Measurements from ENCODE around the gene TBX19.

DNA sequence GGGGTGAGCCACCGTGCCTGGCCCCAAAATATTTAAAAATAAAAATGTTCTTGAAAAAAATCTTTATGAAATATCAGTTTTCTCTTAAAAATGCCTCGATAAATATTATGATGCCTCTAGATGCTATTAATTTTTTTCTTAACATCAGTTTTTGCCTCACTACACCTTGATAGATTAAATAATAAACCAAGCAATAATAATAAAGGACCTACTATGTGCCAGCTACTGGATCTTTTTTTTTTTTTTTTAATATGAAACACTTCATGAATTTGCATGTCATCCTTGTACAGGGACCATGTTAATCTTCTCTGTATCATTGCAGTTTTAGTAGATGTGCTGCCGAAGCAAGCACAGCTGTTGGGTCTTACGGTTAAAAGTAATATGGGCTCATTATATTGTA is 17.5 kb upstream of the TBX19 start:
- TF ChIP-seq, protein P1, sequence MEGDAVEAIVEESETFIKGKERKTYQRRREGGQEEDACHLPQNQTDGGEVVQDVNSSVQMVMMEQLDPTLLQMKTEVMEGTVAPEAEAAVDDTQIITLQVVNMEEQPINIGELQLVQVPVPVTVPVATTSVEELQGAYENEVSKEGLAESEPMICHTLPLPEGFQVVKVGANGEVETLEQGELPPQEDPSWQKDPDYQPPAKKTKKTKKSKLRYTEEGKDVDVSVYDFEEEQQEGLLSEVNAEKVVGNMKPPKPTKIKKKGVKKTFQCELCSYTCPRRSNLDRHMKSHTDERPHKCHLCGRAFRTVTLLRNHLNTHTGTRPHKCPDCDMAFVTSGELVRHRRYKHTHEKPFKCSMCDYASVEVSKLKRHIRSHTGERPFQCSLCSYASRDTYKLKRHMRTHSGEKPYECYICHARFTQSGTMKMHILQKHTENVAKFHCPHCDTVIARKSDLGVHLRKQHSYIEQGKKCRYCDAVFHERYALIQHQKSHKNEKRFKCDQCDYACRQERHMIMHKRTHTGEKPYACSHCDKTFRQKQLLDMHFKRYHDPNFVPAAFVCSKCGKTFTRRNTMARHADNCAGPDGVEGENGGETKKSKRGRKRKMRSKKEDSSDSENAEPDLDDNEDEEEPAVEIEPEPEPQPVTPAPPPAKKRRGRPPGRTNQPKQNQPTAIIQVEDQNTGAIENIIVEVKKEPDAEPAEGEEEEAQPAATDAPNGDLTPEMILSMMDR (IDR thresholded peaks at IDR 0.05; ENCODE audit: low read depth, low read length, poor library complexity, severe bottlenecking): no peak
- no peak for TF ChIP-seq EZH2phosphoT487 (IDR thresholded peaks at IDR 0.05; ENCODE audit: borderline replicate concordance, low read length)

Measured in DOHH2 (cell line).